Measurements from ENCODE around the gene ZDHHC14.
A peak's percentile ranks its signal among the peaks of the same experiment; 100 is the strongest.

Gene ZDHHC14

GRCh38 chr6:157513004-157513603 lies 132.1 kb downstream of the ZDHHC14 start:
- DNase-seq (ENCODE audit: low read depth in 1 of 2, low spot score in 1 of 2): no peak
- Histone ChIP-seq H3K4me3 (replicated peaks; ENCODE audit: insufficient read depth, low read length) (no peak overlapping the region), H3K27ac (replicated peaks) (no peak overlapping the region), H3K27me3 (ENCODE audit: insufficient read depth, poor library complexity, severe bottlenecking) (no peaks in the 10 kb centered on the region)
- TF ChIP-seq REST (IDR thresholded peaks at IDR 0.05; ENCODE audit: insufficient replicate concordance, low read depth) (no peak), GABPA (IDR thresholded peaks at IDR 0.05; ENCODE audit: low read depth) (no peak), SPI1 (IDR thresholded peaks at IDR 0.05; ENCODE audit: borderline replicate concordance, low read depth) (no peak), CTCF (IDR thresholded peaks at IDR 0.05; ENCODE audit: insufficient read depth, low read length) (no peak), POLR2AphosphoS5 (IDR thresholded peaks at IDR 0.05; ENCODE audit: low read depth) (no peak)

GRCh38 chr6:157513619-157514485 lies 132.9 kb downstream of the ZDHHC14 start:
- Histone ChIP-seq H3K4me3 (replicated peaks; ENCODE audit: insufficient read depth, low read length) (no peak overlapping the region), H3K27ac (replicated peaks) (no peak overlapping the region), H3K27me3 (ENCODE audit: insufficient read depth, poor library complexity, severe bottlenecking) (no peaks in the 10 kb centered on the region)
- TF ChIP-seq SPI1 (IDR thresholded peaks at IDR 0.05; ENCODE audit: borderline replicate concordance, low read depth): no peak
- TF ChIP-seq GABPA (IDR thresholded peaks at IDR 0.05; ENCODE audit: low read depth): no peak
- no peak for TF ChIP-seq REST (IDR thresholded peaks at IDR 0.05; ENCODE audit: insufficient replicate concordance, low read depth)
- TF ChIP-seq POLR2AphosphoS5 (IDR thresholded peaks at IDR 0.05; ENCODE audit: low read depth): no peak
- TF ChIP-seq CTCF (IDR thresholded peaks at IDR 0.05; ENCODE audit: insufficient read depth, low read length): no peak
- no peak for DNase-seq (ENCODE audit: low read depth in 1 of 2, low spot score in 1 of 2)

GRCh38 chr6:157514659-157515496 lies 133.9 kb downstream of the ZDHHC14 start:
- TF ChIP-seq POLR2AphosphoS5 (IDR thresholded peaks at IDR 0.05; ENCODE audit: low read depth) (no peak), SPI1 (IDR thresholded peaks at IDR 0.05; ENCODE audit: borderline replicate concordance, low read depth) (no peak), REST (IDR thresholded peaks at IDR 0.05; ENCODE audit: insufficient replicate concordance, low read depth) (no peak), GABPA (IDR thresholded peaks at IDR 0.05; ENCODE audit: low read depth) (no peak), CTCF (IDR thresholded peaks at IDR 0.05; ENCODE audit: insufficient read depth, low read length) (no peak)
- Histone ChIP-seq H3K27ac (replicated peaks) (no peak overlapping the region), H3K27me3 (ENCODE audit: insufficient read depth, poor library complexity, severe bottlenecking) (no peaks in the 10 kb centered on the region), H3K4me3 (replicated peaks; ENCODE audit: insufficient read depth, low read length) (no peak overlapping the region)
- peak; percentile 32 to 60 for DNase-seq (ENCODE audit: low read depth in 1 of 2, low spot score in 1 of 2)
